Measurements from ENCODE around the gene PDE1C. TPM values are rescaled to one million over a fixed set of nuclear protein-coding genes. Genes with fewer than 3 reads are reported as not detected.
"Not testable (repeated sequence)": the region's sequence is repeated elsewhere in the genome, so short reads cannot be mapped to it uniquely, and the experiment has no call there.

Gene PDE1C
- polyA plus RNA-seq, 1 of the 3 experiments (the other 2 are of a cell fraction) = 4.6 TPM

DNA sequence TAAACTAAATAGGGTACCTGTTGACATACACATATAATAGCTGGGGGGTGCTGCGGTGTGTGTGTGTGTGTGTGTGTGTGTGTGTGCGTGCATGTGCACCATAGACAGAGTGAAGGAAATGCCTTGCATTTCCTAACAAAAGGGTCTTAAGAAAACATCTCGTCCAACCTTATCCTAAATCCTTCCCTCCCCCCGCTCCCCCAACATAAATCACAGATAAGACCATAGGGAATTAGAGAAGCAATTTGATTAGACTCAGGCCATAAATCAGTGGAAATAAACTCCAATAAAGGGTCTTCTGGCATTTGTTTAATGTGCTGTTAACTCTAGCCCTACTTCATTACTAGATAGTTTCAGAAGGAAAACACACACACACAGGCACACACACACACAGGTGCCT lies 234.7 kb downstream of the PDE1C start (continued):
- no peak for TF ChIP-seq CHD2 (IDR thresholded peaks at IDR 0.05; ENCODE audit: low read length, partially characterized antibody)

GRCh38 chr7:31833625-31834024 lies 236.6 kb downstream of the PDE1C start:
- 18% methylated on average over 3 of the region's 3 CpGs for WGBS (ENCODE audit: low lambda C conversion rate)
- H3K79me2 ChIP-seq (ENCODE audit: insufficient read depth); H3K9me3 ChIP-seq; H2AFZ ChIP-seq (ENCODE audit: low read depth); CTCF ChIA-PET; DNase-seq; H3K9ac ChIP-seq; H3K4me2 ChIP-seq; H3F3A ChIP-seq (replicated peaks; ENCODE audit: insufficient read depth); H3K27ac ChIP-seq (ENCODE audit: low read depth in 2 of 2, low read length in 1 of 2); H3K9me2 ChIP-seq; POLR2A ChIA-PET; H3K36me3 ChIP-seq (replicated peaks in 1 of 2; ENCODE audit: control insufficient read depth in 1 of 2, insufficient read depth in 2 of 2, low read length in 1 of 2); H3K27me3 ChIP-seq (ENCODE audit: insufficient read depth); H3K4me1 ChIP-seq (ENCODE audit: control insufficient read depth in 1 of 2, insufficient read depth in 2 of 2, low read depth in 1 of 2, low read length in 1 of 2); H3K4me3 ChIP-seq (ENCODE audit: low read depth in 2 of 2, low read length in 1 of 2); H4K20me1 ChIP-seq (ENCODE audit: insufficient read depth): not testable (repeated sequence)

GRCh38 chr7:31828520-31828919 lies 241.7 kb downstream of the PDE1C start:
- TF ChIP-seq FOXJ3 (CRISPR knock-in tag; IDR thresholded peaks at IDR 0.05) = no peak
- TF ChIP-seq RFX5 (IDR thresholded peaks at IDR 0.05; ENCODE audit: low read length) = no peak
- no peak for TF ChIP-seq USF1 (IDR thresholded peaks at IDR 0.05; ENCODE audit: borderline replicate concordance, low read depth)
- no peak for TF ChIP-seq NFIC (IDR thresholded peaks at IDR 0.05; ENCODE audit: borderline replicate concordance)
- Histone ChIP-seq H3K36me3 (replicated peaks in 1 of 2; ENCODE audit: control insufficient read depth in 1 of 2, insufficient read depth in 2 of 2, low read length in 1 of 2) (peaks cover 0 to 5% of the 10 kb centered on the region in 2 experiments), H4K20me1 (ENCODE audit: insufficient read depth) (no peaks in the 10 kb centered on the region), H3K9me2 (no peaks in the 10 kb centered on the region), H3K27ac (ENCODE audit: low read depth in 2 of 2, low read length in 1 of 2) (no peak overlapping the region), H3K9me3 (no peaks in the 10 kb centered on the region), H3K27me3 (ENCODE audit: insufficient read depth) (peaks cover 7% of the 10 kb centered on the region; the same call in 1 of the 2 replicates), H3F3A (replicated peaks; ENCODE audit: insufficient read depth) (no peaks in the 10 kb centered on the region), H3K4me3 (ENCODE audit: low read depth in 2 of 2, low read length in 1 of 2) (no peak overlapping the region), H3K4me2 (no peak overlapping the region), H3K79me2 (ENCODE audit: insufficient read depth) (no peaks in the 10 kb centered on the region), H2AFZ (ENCODE audit: low read depth) (no peak overlapping the region), H3K9ac (no peak overlapping the region), H3K4me1 (ENCODE audit: control insufficient read depth in 1 of 2, insufficient read depth in 2 of 2, low read depth in 1 of 2, low read length in 1 of 2) (no peaks in the 10 kb centered on the region; a peak in 1 of 4 replicates)
- CTCF ChIA-PET = no interaction called here
- POLR2A ChIA-PET = no interaction called here
- DNase-seq = no peak

DNA sequence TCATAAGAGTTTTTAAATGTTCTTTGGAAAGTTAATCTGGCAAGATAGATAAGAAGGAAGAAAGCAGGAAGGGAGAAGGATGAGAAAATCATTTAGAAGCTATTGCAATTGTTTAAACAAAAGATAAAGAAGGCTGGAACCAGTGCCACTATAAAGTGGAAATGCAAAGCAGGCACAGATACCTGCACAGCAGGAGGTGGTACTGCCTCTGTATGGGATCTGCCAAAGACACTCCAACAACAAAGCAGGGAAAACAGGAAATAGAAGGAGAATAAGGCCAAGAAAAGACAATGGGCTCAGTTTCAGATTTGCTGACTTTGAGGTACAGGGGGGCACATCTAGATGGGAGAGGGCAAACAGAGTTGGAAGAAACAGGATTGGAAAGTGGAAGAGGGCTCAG lies 244.6 kb downstream of the PDE1C start:
- TF ChIP-seq MEF2A (IDR thresholded peaks at IDR 0.05; ENCODE audit: borderline replicate concordance, low read depth) = no peak
- no peak for TF ChIP-seq TAF1 (IDR thresholded peaks at IDR 0.05; ENCODE audit: borderline replicate concordance, low read depth, low read length)
- no peak for TF ChIP-seq CHD2 (IDR thresholded peaks at IDR 0.05; ENCODE audit: low read length, partially characterized antibody)
- no peak for TF ChIP-seq SIN3A (IDR thresholded peaks at IDR 0.05; ENCODE audit: borderline replicate concordance, low read depth, low read length)
- no peak for TF ChIP-seq FOXJ3 (CRISPR knock-in tag; IDR thresholded peaks at IDR 0.05)
- no peak for TF ChIP-seq TCF12 (IDR thresholded peaks at IDR 0.05)
- no peak for TF ChIP-seq MXI1 (IDR thresholded peaks at IDR 0.05; ENCODE audit: low read depth, low read length)
- no peak for TF ChIP-seq GATA2 (CRISPR knock-in tag; IDR thresholded peaks at IDR 0.05)
- no peak for TF ChIP-seq NRF1 (IDR thresholded peaks at IDR 0.05; ENCODE audit: low read depth, low read length)
- TF ChIP-seq, protein P1, sequence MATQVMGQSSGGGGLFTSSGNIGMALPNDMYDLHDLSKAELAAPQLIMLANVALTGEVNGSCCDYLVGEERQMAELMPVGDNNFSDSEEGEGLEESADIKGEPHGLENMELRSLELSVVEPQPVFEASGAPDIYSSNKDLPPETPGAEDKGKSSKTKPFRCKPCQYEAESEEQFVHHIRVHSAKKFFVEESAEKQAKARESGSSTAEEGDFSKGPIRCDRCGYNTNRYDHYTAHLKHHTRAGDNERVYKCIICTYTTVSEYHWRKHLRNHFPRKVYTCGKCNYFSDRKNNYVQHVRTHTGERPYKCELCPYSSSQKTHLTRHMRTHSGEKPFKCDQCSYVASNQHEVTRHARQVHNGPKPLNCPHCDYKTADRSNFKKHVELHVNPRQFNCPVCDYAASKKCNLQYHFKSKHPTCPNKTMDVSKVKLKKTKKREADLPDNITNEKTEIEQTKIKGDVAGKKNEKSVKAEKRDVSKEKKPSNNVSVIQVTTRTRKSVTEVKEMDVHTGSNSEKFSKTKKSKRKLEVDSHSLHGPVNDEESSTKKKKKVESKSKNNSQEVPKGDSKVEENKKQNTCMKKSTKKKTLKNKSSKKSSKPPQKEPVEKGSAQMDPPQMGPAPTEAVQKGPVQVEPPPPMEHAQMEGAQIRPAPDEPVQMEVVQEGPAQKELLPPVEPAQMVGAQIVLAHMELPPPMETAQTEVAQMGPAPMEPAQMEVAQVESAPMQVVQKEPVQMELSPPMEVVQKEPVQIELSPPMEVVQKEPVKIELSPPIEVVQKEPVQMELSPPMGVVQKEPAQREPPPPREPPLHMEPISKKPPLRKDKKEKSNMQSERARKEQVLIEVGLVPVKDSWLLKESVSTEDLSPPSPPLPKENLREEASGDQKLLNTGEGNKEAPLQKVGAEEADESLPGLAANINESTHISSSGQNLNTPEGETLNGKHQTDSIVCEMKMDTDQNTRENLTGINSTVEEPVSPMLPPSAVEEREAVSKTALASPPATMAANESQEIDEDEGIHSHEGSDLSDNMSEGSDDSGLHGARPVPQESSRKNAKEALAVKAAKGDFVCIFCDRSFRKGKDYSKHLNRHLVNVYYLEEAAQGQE (IDR thresholded peaks at IDR 0.05; ENCODE audit: low read depth, low read length) = no peak

More for the DNA sequence above, 244.6 kb downstream of the PDE1C start:
- H3K27ac ChIP-seq (ENCODE audit: low read depth in 2 of 2, low read length in 1 of 2) = no peak overlapping the region
- H3K4me1 ChIP-seq (ENCODE audit: control insufficient read depth in 1 of 2, insufficient read depth in 2 of 2, low read depth in 1 of 2, low read length in 1 of 2) = no peaks in the 10 kb centered on the region; a peak in 1 of 4 replicates
- ChIA-PET CTCF (interaction anchor here (1.2 kb wide), 1 partner anchor 38 kb away, joined by 4 read pairs; no protein-coding TSS in a partner anchor), POLR2A (no interaction called here)
- no peak overlapping the region for H3K4me2 ChIP-seq
- H3K27me3 ChIP-seq (ENCODE audit: insufficient read depth) = peaks cover 26% of the 10 kb centered on the region; the same call in 1 of the 2 replicates
- no peaks in the 10 kb centered on the region for H4K20me1 ChIP-seq (ENCODE audit: insufficient read depth)
- H3K9me2 ChIP-seq = no peaks in the 10 kb centered on the region
- no peaks in the 10 kb centered on the region for H3K9me3 ChIP-seq
- no peaks in the 10 kb centered on the region for H3K79me2 ChIP-seq (ENCODE audit: insufficient read depth)
- DNase-seq = no peak
- no peak overlapping the region for H3K4me3 ChIP-seq (ENCODE audit: low read depth in 2 of 2, low read length in 1 of 2)
- no peak overlapping the region for H2AFZ ChIP-seq (ENCODE audit: low read depth)
- no peak overlapping the region for H3K9ac ChIP-seq
- H3F3A ChIP-seq (replicated peaks; ENCODE audit: insufficient read depth) = no peaks in the 10 kb centered on the region
- peaks cover 0 to 19% of the 10 kb centered on the region in 2 experiments for H3K36me3 ChIP-seq (replicated peaks in 1 of 2; ENCODE audit: control insufficient read depth in 1 of 2, insufficient read depth in 2 of 2, low read length in 1 of 2)

All from SK-N-SH (cell line).